Measurements from ENCODE around the gene TBC1D5.

DNA sequence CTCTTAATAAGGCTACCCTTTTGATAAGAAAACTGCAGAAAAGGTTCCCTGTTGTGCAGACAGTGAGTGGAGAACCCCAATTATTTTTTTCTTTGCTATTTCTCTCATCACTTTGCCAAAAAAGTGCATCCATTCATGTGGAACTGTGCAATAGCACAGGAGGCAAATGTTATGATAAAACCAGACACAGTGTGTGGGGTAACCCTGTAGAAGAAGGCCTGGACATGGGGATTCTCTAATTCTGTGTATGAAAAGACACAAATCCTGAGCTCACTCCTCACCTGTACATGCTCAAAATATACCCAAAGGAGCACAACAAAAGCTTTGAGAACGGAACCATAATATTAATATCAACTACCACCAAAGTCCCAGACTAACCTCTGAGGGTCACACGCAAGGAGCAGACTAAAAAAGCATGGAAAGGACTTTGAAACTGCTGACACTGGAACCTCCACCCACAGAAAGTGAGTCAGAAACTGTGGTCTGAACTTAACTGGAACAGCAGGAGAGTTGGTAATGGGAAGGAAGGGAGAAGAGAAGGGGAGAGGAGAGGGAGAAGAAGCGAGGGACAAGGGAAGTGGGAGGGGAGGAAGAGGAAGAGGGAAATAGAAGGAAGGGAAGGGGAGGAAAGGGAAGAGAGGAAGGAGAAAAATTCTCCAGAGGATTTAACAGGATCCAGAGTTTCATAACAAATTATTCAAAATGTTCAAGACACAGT lies 299.9 kb downstream of the TBC1D5 start:
- TF ChIP-seq, protein P1, sequence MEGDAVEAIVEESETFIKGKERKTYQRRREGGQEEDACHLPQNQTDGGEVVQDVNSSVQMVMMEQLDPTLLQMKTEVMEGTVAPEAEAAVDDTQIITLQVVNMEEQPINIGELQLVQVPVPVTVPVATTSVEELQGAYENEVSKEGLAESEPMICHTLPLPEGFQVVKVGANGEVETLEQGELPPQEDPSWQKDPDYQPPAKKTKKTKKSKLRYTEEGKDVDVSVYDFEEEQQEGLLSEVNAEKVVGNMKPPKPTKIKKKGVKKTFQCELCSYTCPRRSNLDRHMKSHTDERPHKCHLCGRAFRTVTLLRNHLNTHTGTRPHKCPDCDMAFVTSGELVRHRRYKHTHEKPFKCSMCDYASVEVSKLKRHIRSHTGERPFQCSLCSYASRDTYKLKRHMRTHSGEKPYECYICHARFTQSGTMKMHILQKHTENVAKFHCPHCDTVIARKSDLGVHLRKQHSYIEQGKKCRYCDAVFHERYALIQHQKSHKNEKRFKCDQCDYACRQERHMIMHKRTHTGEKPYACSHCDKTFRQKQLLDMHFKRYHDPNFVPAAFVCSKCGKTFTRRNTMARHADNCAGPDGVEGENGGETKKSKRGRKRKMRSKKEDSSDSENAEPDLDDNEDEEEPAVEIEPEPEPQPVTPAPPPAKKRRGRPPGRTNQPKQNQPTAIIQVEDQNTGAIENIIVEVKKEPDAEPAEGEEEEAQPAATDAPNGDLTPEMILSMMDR (conservative IDR thresholded peaks at IDR 0.05), result no peak
- TF ChIP-seq ZFX (IDR thresholded peaks at IDR 0.05), result no peak
